Medulla oblongata (tissue), 1 donor: ENCODE data around the gene RTP3.
"Not testable (repeated sequence)": the region's sequence is repeated elsewhere in the genome, so short reads cannot be mapped to it uniquely, and the experiment has no call there.

Source experiments
- DNase-seq: peaks from one replicate; pipeline ENCODE4 v3.0.0-alpha.2; 2015; ENCODE audit errors: extremely low spot score

The RTP3 gene

GRCh38 chr3:46546896-46547440, 49.2 kb downstream of the RTP3 start:
- no peak for DNase-seq

DNA sequence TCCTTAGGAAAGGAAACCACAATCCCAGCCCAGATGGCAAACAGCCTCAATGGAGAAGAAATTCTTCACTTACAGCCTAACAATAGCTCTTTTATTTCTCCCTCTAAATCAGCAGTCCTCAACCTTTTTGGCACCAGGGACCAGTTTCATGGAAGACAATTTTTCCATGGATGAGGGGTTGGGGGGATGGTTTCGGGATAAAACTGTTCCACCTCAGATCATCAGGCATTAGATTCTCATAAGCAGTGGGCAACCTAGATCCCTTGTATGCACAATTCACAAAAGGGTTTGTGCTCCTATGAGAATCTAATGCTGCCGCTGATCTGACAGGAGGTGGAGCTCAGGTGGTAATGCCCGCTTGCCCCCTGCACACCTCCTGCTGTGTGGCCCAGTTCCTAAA, 50.8 kb downstream of the RTP3 start:
- DNase-seq: not testable (repeated sequence)

DNA sequence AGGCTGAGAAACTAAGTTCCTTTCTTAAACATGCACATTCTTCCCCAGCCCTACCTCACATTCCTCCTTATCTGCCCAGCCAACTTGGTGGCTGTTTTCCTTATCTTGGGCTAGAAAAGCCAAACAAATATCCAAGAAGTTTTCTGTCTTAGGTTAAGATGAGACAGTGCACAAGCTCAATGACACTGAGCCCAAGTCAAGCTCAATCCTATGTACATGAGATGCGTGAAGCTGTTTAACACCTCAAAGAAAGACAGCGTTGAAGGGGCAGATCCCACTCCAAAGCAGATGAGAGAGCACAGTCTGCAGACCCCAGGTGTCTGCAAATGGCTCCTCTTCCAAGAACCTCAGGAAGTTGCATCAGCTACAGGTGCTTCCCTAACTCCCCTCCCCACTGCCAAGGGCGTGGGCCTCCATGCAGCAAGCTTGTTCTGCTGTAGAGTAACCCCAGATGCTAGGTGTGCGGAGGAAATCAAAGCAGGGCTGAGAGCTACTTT, 51.7 kb downstream of the RTP3 start:
- no peak for DNase-seq

DNA sequence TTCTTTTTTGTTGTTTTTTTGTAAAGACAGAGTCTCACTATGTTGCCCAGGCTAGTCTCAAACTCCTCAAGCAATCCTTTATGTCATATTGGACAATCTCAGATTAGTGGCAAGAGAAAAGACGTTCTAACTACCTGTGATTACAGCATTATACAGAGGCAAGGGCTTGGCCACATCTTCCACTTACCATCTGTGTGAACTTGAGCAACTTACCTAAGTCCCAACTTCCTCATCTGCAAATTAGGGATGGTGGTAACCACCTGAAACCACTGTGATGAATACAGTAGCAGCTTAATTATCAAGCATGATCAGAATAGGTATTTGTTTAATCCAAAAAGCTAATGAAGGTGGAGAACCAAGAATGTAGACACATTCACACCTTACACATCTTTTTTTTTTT, 52.2 kb downstream of the RTP3 start:
- no peak for DNase-seq
